Chondrocyte (in vitro differentiated cells): Measurements from ENCODE around the gene NUP85. TPM values are rescaled to one million over a fixed set of nuclear protein-coding genes. Genes with fewer than 3 reads are reported as not detected.

ENCODE experiments used
- DNase-seq: peaks from one replicate; pipeline ENCODE4 v3.0.0; 2021; ENCODE audit warnings: mixed read lengths, low spot score
- H3K27ac Mint-ChIP-seq: one replicate; pipeline ENCODE4 v1.8.0; 2021; ENCODE audit warnings: mild to moderate bottlenecking, moderate library complexity, mixed read lengths; ENCODE audit not compliant: unreplicated experiment
- H3K27me3 Mint-ChIP-seq: 2 replicates; pipeline ENCODE4 v1.8.0; 2021; ENCODE audit warnings: low read depth, mixed read lengths
- H3K36me3 Mint-ChIP-seq: 2 replicates; pipeline ENCODE4 v1.8.0; 2021; ENCODE audit warnings: low read depth, mixed read lengths
- H3K4me1 Mint-ChIP-seq: 2 replicates; pipeline ENCODE4 v1.8.0; 2021; ENCODE audit warnings: low read depth, mild to moderate bottlenecking, mixed read lengths
- H3K4me3 Mint-ChIP-seq: one replicate; pipeline ENCODE4 v1.8.0; 2021; ENCODE audit warnings: mild to moderate bottlenecking, moderate library complexity, mixed read lengths; ENCODE audit not compliant: unreplicated experiment
- H3K9me3 Mint-ChIP-seq: 2 replicates; pipeline ENCODE4 v1.8.0; 2021; ENCODE audit warnings: low read depth, mixed read lengths
- CTCF ChIP-seq: fragments of 200-600 bp; sonication (generic); IDR thresholded peaks from 2 replicates; pipeline ENCODE4 v1.5.0; 2021; ENCODE audit warnings: antibody characterized with exemption, mild to moderate bottlenecking, moderate library complexity
- total RNA-seq: library from RNA; stranded (reverse); gene quantifications from 3 replicates; pipeline ENCODE4 v1.2.1, GENCODE V29; 2021

The NUP85 gene
- total RNA-seq, 1 donor from 2014 or later = 41.3 TPM

- Mint-ChIP-seq H3K9me3 (no peaks in the 10 kb centered on the region), H3K27me3 (no peaks in the 10 kb centered on the region), H3K4me1 (peaks cover 36% of the 10 kb centered on the region), H3K27ac (peak overlapping the region; percentile 74), H3K4me3 (peak overlapping the region; percentile 77), H3K36me3 (peaks cover 7% of the 10 kb centered on the region)
- DNase-seq = no peak
- TF ChIP-seq CTCF = no peak
Observed at GRCh38 chr17:75181110-75181509, 24.4 kb upstream of the NUP85 start.

- DNase-seq = no peak
- no peaks in the 10 kb centered on the region for H3K9me3 Mint-ChIP-seq
- peaks cover 4% of the 10 kb centered on the region for H3K36me3 Mint-ChIP-seq
- peaks cover 36% of the 10 kb centered on the region for H3K4me1 Mint-ChIP-seq
- H3K27me3 Mint-ChIP-seq = no peaks in the 10 kb centered on the region
- H3K4me3 Mint-ChIP-seq = peak overlapping the region; percentile 77
- peak overlapping the region; percentile 74 for H3K27ac Mint-ChIP-seq
- no peak for TF ChIP-seq CTCF
Observed at GRCh38 chr17:75181608-75182318, 23.7 kb upstream of the NUP85 start.

DNA sequence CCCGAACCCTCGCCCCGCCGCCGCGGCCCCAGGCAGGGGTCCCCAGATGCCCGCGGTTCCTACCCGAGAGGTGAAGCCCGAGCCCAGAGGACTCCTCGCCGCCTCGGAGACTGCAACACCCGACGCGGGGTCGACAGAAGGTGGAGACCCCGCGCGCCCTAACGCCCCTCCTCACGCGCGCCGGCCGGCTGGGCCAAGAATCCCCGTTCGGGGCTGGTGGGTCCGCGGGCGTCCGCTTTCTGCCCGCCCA is 23.2 kb upstream of the NUP85 start:
- no peaks in the 10 kb centered on the region for H3K27me3 Mint-ChIP-seq
- peaks cover 36% of the 10 kb centered on the region for H3K4me1 Mint-ChIP-seq
- peak; percentile 90 for DNase-seq
- TF ChIP-seq CTCF = no peak
- no peaks in the 10 kb centered on the region for H3K9me3 Mint-ChIP-seq
- H3K27ac Mint-ChIP-seq = peak overlapping the region; percentile 74
- H3K4me3 Mint-ChIP-seq = peak overlapping the region; percentile 77
- H3K36me3 Mint-ChIP-seq = peaks cover 2% of the 10 kb centered on the region

GRCh38 chr17:75182569-75183436 is 22.7 kb upstream of the NUP85 start, which contains the start of gene SUMO2:
SUMO2 (minus strand) TSS chr17:75182959; CDS start chr17:75182834, 125 bp downstream.
- Mint-ChIP-seq H3K4me3 (peak within 1 kb of the TSS; percentile 77), H3K9me3 (no peaks in the 10 kb centered on the region), H3K36me3 (peaks cover 2% of the 10 kb centered on the region), H3K27ac (peak within 1 kb of the TSS; percentile 98), H3K27me3 (no peaks in the 10 kb centered on the region), H3K4me1 (peaks cover 36% of the 10 kb centered on the region)
- TF ChIP-seq CTCF = peak; percentile 57
- DNase-seq = peak; percentile 96

DNA sequence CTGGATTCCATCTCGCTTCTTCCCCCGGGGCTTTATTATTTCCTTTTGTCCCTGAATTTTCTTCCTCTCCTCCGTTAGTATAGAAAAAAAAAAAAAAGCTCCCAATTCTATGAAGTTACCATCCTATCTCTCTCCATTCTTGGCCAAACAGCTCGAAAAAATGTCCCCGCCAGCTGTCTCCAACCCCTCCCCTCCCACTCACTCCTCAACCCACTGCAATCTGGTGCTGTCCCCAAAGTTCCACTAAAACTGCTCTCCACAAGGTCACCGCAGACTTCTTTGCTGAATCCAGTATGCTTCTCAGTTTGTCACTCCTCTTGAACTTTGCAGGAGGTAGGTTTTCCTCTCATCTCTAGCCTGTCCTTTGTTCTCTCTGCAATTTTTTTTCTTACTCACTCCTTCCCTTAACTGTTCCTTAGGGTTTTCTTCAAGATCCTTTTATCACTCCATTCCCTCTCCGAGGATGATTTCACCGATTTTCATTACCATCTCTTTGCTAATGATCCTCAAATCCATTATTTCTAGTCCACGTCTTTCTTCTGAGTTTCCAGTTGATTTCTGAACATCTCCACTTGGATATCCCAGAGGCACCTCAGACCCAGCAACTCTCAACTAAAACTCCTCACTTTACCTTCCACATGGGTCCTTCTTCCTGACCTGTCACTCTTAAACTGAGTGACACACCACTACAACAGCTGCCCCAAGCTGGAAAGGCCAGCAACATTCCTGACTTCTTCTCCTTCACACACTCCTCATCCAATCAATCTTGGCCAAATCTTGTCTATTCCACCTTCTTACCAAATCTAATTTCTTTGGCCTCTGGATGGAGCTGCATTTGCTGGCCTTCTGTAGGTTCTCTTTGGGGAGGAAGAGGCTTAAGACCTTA is 21.2 kb upstream of the NUP85 start:
- peak overlapping the region; percentile 98 for H3K27ac Mint-ChIP-seq
- no peaks in the 10 kb centered on the region for H3K9me3 Mint-ChIP-seq
- peak overlapping the region; percentile 73 for H3K4me3 Mint-ChIP-seq
- no peak for TF ChIP-seq CTCF
- DNase-seq = no peak
- no peaks in the 10 kb centered on the region for H3K27me3 Mint-ChIP-seq
- H3K4me1 Mint-ChIP-seq = peaks cover 38% of the 10 kb centered on the region
- no peaks in the 10 kb centered on the region for H3K36me3 Mint-ChIP-seq
